HG03095 (cell line): Measurements from ENCODE around the gene RBM19.
"Not testable (repeated sequence)": the region's sequence is repeated elsewhere in the genome, so short reads cannot be mapped to it uniquely, and the experiment has no call there.

Source experiments
- ATAC-seq: cut with Tn5 transposase; IDR thresholded peaks from one replicate; pipeline ENCODE4 v1.9.1; 2021; ENCODE audit warnings: moderate library complexity; ENCODE audit not compliant: unreplicated experiment

Gene RBM19

GRCh38 chr12:113809462-113810220 lies 156.5 kb downstream of the RBM19 start:
- ATAC-seq: not testable (repeated sequence)

GRCh38 chr12:113808095-113808951 lies 157.8 kb downstream of the RBM19 start:
- ATAC-seq: no peak

DNA sequence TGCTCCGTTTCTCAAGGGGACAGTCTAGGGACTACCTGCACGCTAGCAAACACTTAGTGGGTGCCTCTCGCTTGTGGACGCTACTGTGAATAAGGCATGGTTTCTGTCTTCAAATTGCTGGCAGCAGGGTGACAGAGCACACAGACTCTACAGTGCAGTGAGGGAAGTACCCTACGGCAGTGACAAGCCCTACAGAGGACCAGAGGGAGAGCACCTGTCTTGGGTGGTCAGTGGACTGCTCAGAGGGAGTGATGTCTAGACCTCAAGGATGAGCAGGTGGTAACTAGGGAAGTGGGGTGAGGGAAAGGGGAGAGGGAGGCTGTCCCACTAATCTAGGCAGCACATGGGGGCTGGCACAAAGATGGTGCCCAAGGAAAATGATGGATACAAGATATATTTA lies 160.5 kb downstream of the RBM19 start:
- no peak for ATAC-seq

- ATAC-seq: no peak
Observed at GRCh38 chr12:113804961-113805600, 161.0 kb downstream of the RBM19 start.

- ATAC-seq: no peak
Observed at GRCh38 chr12:113803759-113804140, 162.4 kb downstream of the RBM19 start.

DNA sequence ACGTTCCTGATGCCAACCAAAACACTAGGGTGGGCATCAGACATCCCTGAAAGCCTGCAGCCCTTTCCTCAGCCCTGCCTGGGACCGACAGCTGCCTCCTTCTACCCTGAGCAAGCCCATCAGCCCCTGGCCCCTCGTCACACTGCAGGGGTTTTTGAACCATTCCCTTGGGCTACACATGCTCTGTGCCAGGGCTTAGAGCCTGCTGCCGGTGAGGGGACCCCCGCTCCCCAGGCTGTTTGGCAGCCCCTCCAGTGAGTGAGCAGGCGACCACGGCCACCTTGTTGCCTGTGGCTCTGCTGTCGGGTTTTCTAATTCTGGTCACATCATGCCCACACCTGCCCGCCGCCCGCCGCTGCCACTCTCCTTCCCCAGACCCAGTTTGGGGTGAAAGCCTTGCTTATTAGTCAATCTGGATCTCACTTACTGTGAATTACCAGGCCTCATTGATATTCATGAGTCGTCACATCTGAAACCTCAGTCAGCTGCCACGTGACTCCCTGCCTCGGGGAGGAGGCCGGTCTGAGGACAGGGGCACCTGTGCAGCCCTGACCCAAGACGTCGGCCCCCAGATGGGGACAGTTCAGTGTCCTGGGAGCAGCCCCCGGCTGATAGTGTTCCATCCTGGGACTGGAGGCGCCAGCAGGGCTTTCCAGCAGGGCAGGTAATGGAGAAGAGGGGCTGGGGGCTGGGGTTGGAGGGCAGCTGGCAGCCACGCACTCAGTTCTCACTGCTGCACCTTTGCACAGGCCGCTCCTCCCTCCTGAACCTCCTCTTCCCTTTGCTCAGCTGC lies 163.0 kb downstream of the RBM19 start:
- ATAC-seq: no peak

GRCh38 chr12:113802000-113802749 lies 163.9 kb downstream of the RBM19 start:
- no peak for ATAC-seq

- no peak for ATAC-seq
Observed at GRCh38 chr12:113800201-113800600, 165.9 kb downstream of the RBM19 start.

GRCh38 chr12:113798552-113798951 lies 167.6 kb downstream of the RBM19 start:
- ATAC-seq: no peak

DNA sequence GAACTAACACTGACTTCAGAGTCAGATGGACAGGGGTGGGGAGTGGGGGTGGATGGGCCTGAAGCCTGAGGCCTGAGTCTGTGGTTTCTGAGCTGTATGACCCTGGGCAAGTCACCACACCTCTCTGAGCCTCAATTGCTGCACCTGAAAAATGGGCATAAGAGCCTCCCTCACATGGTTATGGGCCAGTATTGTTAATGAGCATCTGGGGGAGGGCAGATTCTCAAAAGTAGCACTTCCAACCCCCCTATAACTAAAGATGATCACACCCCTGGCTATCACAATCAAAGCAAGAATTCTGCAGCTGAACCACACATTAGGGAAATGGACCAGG lies 168.6 kb downstream of the RBM19 start:
- no peak for ATAC-seq

- no peak for ATAC-seq
Observed at GRCh38 chr12:113796852-113797534, 169.1 kb downstream of the RBM19 start.

- no peak for ATAC-seq
Observed at GRCh38 chr12:113796066-113796827, 169.9 kb downstream of the RBM19 start.

GRCh38 chr12:113795445-113795844 lies 170.7 kb downstream of the RBM19 start:
- no peak for ATAC-seq

DNA sequence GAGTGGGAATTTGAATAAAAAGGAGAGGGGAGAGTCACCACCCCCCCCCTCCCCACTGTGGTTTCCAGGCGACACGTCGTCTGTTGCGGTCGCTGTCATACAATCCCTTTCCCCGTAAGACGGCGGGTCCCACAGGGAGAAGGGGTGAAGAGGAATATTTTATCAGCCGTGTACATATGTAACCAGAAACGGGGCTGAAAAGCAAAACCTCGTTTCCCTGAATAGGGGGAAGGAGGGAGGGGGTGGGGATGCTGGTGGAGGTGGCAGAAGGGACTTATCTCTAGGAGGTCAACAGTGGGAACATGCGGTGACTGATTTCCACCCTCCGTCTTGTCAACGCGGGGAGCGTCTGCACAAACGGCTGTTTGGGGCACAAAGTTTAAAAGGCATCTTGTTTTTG lies 171.4 kb downstream of the RBM19 start:
- no peak for ATAC-seq

DNA sequence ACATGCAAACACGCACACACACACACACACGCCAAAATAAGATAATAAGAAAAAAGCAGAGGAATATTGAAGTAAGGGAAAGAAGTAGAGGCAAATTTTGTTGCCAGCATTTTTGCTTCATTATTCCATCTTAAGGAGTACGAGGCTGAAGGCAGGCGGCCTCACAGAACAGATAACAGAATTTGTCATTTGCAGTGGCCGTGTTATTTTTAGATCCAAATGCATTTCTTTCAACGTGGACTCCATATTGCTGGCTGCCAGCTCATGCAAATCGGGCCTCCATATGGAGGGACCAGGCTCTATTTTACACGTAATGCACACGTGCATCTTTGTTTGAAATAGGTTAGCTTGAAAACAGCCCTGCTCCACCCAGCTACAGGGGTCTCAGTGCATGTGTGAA lies 172.9 kb downstream of the RBM19 start:
- ATAC-seq: no peak

DNA sequence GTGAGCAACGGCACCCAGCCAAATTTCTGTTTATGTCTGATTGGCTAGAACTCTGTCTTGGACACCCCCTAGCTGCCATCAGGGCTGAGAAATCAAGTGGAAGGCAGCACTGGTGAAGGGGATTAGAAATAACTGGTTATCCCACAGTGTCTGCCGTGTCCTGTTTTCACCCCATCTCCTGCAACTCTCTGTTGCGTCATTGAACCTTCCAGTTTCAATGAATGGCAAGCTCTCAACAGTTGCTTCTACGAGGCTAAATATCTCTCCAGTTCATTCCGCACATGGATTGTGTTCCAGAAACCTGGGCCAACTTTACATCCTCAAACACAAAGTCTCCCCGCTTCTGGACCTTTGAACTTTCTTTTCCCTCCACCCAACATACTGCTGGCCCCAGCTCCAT lies 173.7 kb downstream of the RBM19 start:
- no peak for ATAC-seq

DNA sequence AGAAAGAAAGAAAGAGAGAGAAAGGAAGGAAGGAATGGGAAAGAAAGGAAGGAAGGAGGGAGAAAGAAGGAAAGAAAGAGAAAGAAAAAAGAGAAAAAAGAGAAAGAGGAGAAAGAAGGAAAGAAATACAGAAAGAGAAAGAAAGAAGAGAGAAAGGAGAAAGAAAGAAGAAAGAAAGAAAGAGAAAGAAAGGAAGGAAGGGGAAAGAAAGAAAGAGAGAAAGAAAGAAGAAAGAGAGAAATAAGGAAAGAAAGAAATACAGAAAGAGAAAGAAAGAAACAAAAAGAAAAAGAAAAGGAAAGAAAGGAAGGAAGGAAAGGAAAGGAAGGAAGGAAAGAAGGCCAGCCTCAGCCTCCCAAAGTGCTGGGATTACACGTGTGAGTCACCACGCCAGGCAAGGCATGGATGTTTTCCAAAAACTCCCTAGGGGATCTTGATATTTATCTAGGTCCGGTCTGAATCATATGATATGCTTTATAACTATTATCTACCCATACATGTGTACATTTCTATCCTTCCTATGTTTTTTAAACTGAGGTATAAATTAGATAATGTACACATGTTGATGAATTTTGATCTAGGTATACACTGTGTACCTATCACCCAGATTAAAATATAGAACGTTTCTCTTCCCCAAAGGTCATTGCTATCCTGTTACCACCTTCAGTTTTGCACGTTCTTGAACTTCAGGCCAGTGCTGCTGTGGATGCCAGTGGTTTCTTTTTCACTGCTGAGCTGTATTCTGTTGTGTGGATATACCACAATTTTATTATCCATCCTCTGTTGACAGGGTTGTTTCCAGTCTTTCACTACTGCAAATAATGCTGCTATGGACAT lies 177.9 kb downstream of the RBM19 start:
- no peak for ATAC-seq

DNA sequence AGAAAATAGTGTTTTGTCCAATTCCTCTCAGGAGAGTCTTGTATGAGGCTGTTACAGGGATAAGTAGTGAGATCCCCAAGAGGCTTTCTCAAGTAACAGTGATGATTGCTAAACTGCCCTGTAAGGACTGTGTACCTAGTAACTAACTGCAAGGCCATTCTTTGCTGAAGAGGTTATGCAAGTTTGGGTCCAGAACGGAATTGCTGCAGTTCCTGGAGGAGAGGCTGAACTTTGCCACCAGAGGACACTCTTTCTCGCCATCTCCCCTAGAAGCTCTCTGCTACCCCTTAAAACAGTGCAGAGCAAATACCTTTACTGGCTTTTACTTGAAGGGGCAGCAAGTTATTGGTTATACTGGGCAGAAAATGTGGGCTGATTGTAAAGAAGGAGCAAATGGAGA lies 180.0 kb downstream of the RBM19 start:
- no peak for ATAC-seq
